ENCODE results near the gene KCNAB1. TPM values are rescaled to one million over a fixed set of nuclear protein-coding genes. Genes with fewer than 3 reads are reported as not detected.
"Not testable (repeated sequence)": the region's sequence is repeated elsewhere in the genome, so short reads cannot be mapped to it uniquely, and the experiment has no call there.

KCNAB1 gene
- total and polyA plus RNA-seq, 4 donors: 8.9 to 45.8 (median 17.8) TPM

DNA sequence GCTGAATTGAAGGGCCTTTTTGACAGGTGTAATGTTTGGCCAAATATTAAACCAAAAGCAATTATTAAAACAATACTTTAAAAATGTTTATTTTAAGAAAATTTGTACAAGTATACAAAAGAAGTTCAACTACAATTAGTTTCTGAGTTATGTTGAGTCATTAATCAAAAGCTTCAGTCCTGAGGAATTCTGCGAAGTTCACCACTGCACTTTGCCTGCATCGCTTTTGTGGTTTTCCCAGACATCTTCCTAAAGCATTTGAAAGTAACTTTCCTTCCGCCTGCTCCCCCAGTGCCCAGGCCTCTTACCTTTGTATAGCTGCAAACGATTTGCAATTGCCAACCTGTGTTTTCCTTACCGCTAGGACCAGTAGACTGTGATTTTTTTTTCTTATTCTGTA lies 69.5 kb downstream of the KCNAB1 start:
- H3K27ac ChIP-seq (ENCODE audit: low read depth in 1 of 2, low read length in 2 of 2): no peak overlapping the region
- no peaks in the 10 kb centered on the region for H3K4me1 ChIP-seq (ENCODE audit: control insufficient read depth in 1 of 2, insufficient read depth in 2 of 2, low read length in 2 of 2)
- no peaks in the 10 kb centered on the region for H3K9me3 ChIP-seq (ENCODE audit: control insufficient read depth, low read length)
- H3K27me3 ChIP-seq (ENCODE audit: control insufficient read depth in 1 of 2, insufficient read depth in 2 of 2, low read length in 1 of 2): no peaks in the 10 kb centered on the region
- H3K36me3 ChIP-seq (ENCODE audit: control insufficient read depth in 1 of 2, insufficient read depth in 2 of 2, low read length in 1 of 2): no peaks in the 10 kb centered on the region
- intact Hi-C loops (cut with DNase I): no loop called here
- no peak overlapping the region for H3K4me3 ChIP-seq (ENCODE audit: low read length in 2 of 2)
- no peak for ATAC-seq (ENCODE audit: low FRiP score)
- WGBS, 2 donors: 78 to 92% methylated on average over 5 of the region's 5 CpGs
- no peak for DNase-seq

GRCh38 chr3:156194945-156195344 lies 74.6 kb downstream of the KCNAB1 start:
- H3K36me3 ChIP-seq (ENCODE audit: control insufficient read depth in 1 of 2, insufficient read depth in 2 of 2, low read length in 1 of 2); H3K4me1 ChIP-seq (ENCODE audit: control insufficient read depth in 1 of 2, insufficient read depth in 2 of 2, low read length in 2 of 2); H3K9me3 ChIP-seq (ENCODE audit: control insufficient read depth, low read length); DNase-seq; intact Hi-C loops (cut with DNase I); H3K27me3 ChIP-seq (ENCODE audit: control insufficient read depth in 1 of 2, insufficient read depth in 2 of 2, low read length in 1 of 2); H3K4me3 ChIP-seq (ENCODE audit: low read length in 2 of 2); H3K27ac ChIP-seq (ENCODE audit: low read depth in 1 of 2, low read length in 2 of 2); ATAC-seq (ENCODE audit: low FRiP score): not testable (repeated sequence)
- 92 to 95% methylated on average over 2 of the region's 2 CpGs for WGBS, 2 donors

DNA sequence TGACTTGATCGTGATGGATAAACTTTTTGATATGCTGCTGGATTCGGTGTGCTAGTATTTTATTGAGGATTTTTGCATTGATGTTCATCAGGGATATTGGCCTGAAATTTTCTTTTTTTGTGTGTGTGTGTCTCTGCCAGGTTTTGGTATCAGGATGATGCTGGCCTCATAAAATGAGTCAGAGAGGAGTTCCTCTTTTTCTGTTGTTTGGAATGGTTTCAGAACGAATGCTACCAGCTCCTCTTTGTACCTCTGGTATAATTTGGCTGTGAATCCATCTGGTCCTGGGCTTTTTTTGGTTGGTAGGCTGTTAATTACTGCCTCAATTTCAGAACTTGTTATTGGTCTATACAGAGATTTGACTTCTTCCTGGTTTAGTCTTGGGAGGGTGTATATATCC lies 76.8 kb downstream of the KCNAB1 start:
- ATAC-seq (ENCODE audit: low FRiP score); H3K36me3 ChIP-seq (ENCODE audit: control insufficient read depth in 1 of 2, insufficient read depth in 2 of 2, low read length in 1 of 2); DNase-seq; H3K27me3 ChIP-seq (ENCODE audit: control insufficient read depth in 1 of 2, insufficient read depth in 2 of 2, low read length in 1 of 2); H3K4me3 ChIP-seq (ENCODE audit: low read length in 2 of 2); H3K9me3 ChIP-seq (ENCODE audit: control insufficient read depth, low read length); H3K4me1 ChIP-seq (ENCODE audit: control insufficient read depth in 1 of 2, insufficient read depth in 2 of 2, low read length in 2 of 2); H3K27ac ChIP-seq (ENCODE audit: low read depth in 1 of 2, low read length in 2 of 2); intact Hi-C loops (cut with DNase I): not testable (repeated sequence)
- WGBS, 2 donors: 90 to 96% methylated on average over 3 of the region's 3 CpGs

GRCh38 chr3:156201411-156202405 lies 81.3 kb downstream of the KCNAB1 start:
- DNase-seq (no peak), ATAC-seq (ENCODE audit: low FRiP score) (no peak)
- Histone ChIP-seq H3K9me3 (ENCODE audit: control insufficient read depth, low read length) (no peaks in the 10 kb centered on the region), H3K36me3 (ENCODE audit: control insufficient read depth in 1 of 2, insufficient read depth in 2 of 2, low read length in 1 of 2) (no peaks in the 10 kb centered on the region), H3K4me1 (ENCODE audit: control insufficient read depth in 1 of 2, insufficient read depth in 2 of 2, low read length in 2 of 2) (no peaks in the 10 kb centered on the region), H3K27ac (ENCODE audit: low read depth in 1 of 2, low read length in 2 of 2) (no peak overlapping the region), H3K27me3 (ENCODE audit: control insufficient read depth in 1 of 2, insufficient read depth in 2 of 2, low read length in 1 of 2) (no peaks in the 10 kb centered on the region), H3K4me3 (ENCODE audit: low read length in 2 of 2) (no peak overlapping the region)
- intact Hi-C loops (cut with DNase I): no loop called here
- WGBS, 2 donors: 96 to 97% methylated on average over 8 of the region's 8 CpGs

DNA sequence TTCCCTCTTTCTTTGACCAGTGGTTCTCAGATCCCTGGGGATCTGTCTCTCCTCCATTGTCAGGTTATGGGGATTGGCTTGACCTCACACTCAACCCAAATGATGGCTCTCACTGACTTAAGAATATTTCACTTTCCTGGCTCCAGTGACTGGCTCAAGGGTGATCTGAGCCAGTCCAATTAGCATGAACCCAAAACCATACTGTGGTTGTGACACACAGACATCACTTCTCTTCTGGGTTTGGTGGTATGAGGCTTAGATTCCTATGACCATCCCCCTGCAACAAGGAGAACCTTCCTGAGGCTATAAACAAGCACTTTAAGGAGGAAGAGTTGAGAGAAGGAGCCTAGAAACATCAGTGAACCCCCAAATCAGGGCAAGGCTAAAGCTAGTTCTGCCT lies 85.8 kb downstream of the KCNAB1 start:
- ATAC-seq (ENCODE audit: low FRiP score) (no peak), DNase-seq (no peak)
- intact Hi-C loops (cut with DNase I): no loop called here
- Histone ChIP-seq H3K27me3 (ENCODE audit: control insufficient read depth in 1 of 2, insufficient read depth in 2 of 2, low read length in 1 of 2) (no peaks in the 10 kb centered on the region), H3K9me3 (ENCODE audit: control insufficient read depth, low read length) (no peaks in the 10 kb centered on the region), H3K27ac (ENCODE audit: low read depth in 1 of 2, low read length in 2 of 2) (no peak overlapping the region), H3K4me3 (ENCODE audit: low read length in 2 of 2) (no peak overlapping the region), H3K36me3 (ENCODE audit: control insufficient read depth in 1 of 2, insufficient read depth in 2 of 2, low read length in 1 of 2) (no peaks in the 10 kb centered on the region), H3K4me1 (ENCODE audit: control insufficient read depth in 1 of 2, insufficient read depth in 2 of 2, low read length in 2 of 2) (peaks cover 6 to 13% of the 10 kb centered on the region in 2 donors)

DNA sequence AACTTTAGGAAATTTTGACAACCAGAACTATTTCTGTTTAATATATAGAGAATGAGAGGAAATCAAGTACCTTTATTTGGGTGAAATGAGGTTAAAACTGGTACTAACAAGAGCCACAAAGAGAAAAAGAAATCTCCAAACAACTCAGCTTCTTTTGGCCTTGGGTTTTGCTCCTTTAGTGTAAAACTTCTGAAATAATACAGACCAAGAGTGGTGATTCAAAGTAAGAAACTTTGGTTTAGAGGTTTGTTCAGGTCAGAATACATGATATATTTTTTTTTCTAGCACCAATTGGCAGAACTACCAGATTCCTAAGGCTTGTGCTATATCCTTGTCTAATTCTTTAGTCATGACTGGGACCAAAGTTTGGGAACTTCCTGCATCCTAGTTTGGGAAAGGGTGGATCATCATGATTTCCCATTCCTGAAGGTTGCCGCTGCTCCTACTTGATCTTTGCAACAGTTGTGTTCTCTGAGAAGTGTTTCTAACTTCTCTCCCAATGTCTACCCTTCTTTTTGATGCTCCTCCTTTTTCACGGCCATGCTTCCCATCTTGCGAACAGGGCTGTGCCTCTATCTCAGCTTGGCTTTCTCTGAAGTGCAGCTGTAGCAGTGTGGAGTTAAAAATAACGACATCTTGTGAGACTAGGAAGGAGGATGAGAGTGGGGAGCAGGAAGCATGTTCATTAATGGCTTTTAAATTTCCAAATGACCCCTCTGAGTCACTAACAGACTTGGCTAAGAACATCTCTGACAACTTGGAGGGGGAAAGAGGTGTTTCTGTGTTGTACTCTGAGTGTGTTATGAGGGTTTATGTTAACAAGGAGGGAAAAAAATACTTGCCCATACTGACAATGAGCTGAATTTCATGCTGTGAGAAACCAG lies 87.7 kb downstream of the KCNAB1 start:
- Histone ChIP-seq H3K9me3 (ENCODE audit: control insufficient read depth, low read length) (no peaks in the 10 kb centered on the region), H3K4me1 (ENCODE audit: control insufficient read depth in 1 of 2, insufficient read depth in 2 of 2, low read length in 2 of 2) (peaks cover 6 to 13% of the 10 kb centered on the region in 2 donors), H3K27me3 (ENCODE audit: control insufficient read depth in 1 of 2, insufficient read depth in 2 of 2, low read length in 1 of 2) (peaks cover 0 to 2% of the 10 kb centered on the region in 2 donors), H3K36me3 (ENCODE audit: control insufficient read depth in 1 of 2, insufficient read depth in 2 of 2, low read length in 1 of 2) (peaks cover 0 to 3% of the 10 kb centered on the region in 2 donors), H3K27ac (ENCODE audit: low read depth in 1 of 2, low read length in 2 of 2) (peak overlapping the region in 1 of 2 donors; percentile 55), H3K4me3 (ENCODE audit: low read length in 2 of 2) (no peak overlapping the region)
- intact Hi-C loops (cut with DNase I): no loop called here
- no peak for DNase-seq
- 34 to 55% methylated on average over 4 of the region's 4 CpGs for whole genome bisulfite sequencing, 2 donors
- ATAC-seq (ENCODE audit: low FRiP score): no peak

DNA sequence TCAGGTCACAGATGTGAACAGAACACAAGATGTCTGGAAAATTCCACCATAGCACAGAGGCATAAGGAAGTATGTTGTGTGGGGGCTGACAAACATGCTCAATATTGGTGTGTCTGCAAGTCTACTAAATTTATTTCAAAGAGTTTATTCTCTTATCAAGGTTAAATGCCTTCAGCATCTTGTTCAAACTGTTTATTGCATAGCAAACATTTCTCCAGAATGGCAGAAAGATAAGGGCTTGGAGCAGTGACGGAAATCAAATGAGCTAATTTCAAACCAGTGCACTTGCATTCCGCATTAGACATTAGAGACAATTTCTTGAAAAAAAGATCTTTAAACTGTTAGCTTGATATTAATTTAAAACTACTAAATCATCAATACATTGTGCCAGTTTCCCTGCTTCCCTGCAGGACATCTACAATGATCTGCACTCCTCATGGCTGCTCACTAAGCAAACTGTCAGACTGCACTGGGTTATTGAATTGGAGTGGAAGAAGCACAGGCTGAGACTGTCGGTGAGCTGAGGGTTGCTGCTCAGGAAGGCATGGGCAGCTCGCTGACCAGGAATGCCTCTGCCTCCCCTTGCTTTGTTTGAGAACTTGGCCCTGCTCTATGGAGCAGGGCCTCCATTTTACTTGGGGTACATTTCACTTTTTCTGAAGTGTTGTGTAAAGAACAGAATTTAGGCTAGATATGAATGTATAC lies 89.4 kb downstream of the KCNAB1 start:
- no peak for DNase-seq
- H3K27ac ChIP-seq (ENCODE audit: low read depth in 1 of 2, low read length in 2 of 2): no peak overlapping the region
- H3K4me1 ChIP-seq (ENCODE audit: control insufficient read depth in 1 of 2, insufficient read depth in 2 of 2, low read length in 2 of 2): peaks cover 6 to 13% of the 10 kb centered on the region in 2 donors
- H3K4me3 ChIP-seq (ENCODE audit: low read length in 2 of 2): no peak overlapping the region
- no peak for ATAC-seq (ENCODE audit: low FRiP score)
- no peaks in the 10 kb centered on the region for H3K9me3 ChIP-seq (ENCODE audit: control insufficient read depth, low read length)
- intact Hi-C loops (cut with DNase I): no loop called here
- 25 to 32% methylated on average over 4 of the region's 4 CpGs for WGBS, 2 donors
- peaks cover 0 to 3% of the 10 kb centered on the region in 2 donors for H3K36me3 ChIP-seq (ENCODE audit: control insufficient read depth in 1 of 2, insufficient read depth in 2 of 2, low read length in 1 of 2)
- H3K27me3 ChIP-seq (ENCODE audit: control insufficient read depth in 1 of 2, insufficient read depth in 2 of 2, low read length in 1 of 2): peaks cover 0 to 2% of the 10 kb centered on the region in 2 donors

DNA sequence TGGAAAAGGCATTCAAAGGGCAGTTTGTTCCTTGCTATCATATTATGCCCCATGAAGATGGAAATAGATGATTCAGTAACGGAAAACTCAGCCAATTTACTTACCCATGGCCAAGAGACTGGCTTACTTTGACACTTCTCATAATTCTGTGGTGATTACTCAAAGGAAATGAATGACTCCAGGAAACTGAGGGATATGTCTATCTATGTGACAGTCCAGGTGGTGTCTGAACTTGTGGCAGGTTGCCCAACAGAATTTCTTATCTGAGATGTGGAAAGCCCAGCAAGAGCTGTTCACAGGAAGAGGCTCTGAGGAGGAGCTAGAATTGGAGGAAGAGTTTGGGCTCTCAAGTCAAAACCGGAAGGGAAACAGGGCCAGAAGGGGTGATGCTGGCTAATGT lies 91.2 kb downstream of the KCNAB1 start:
- no peak for DNase-seq

More for the DNA sequence above, 91.2 kb downstream of the KCNAB1 start:
- no peak for ATAC-seq (ENCODE audit: low FRiP score)
- H3K9me3 ChIP-seq (ENCODE audit: control insufficient read depth, low read length): no peaks in the 10 kb centered on the region
- peaks cover 0 to 2% of the 10 kb centered on the region in 2 donors for H3K27me3 ChIP-seq (ENCODE audit: control insufficient read depth in 1 of 2, insufficient read depth in 2 of 2, low read length in 1 of 2)
- H3K4me3 ChIP-seq (ENCODE audit: low read length in 2 of 2): no peak overlapping the region
- H3K36me3 ChIP-seq (ENCODE audit: control insufficient read depth in 1 of 2, insufficient read depth in 2 of 2, low read length in 1 of 2): peaks cover 0 to 3% of the 10 kb centered on the region in 2 donors
- no peak overlapping the region for H3K27ac ChIP-seq (ENCODE audit: low read depth in 1 of 2, low read length in 2 of 2)
- WGBS, 2 donors: 63 to 68% methylated on average over 2 of the region's 2 CpGs
- peaks cover 9 to 13% of the 10 kb centered on the region in 2 donors for H3K4me1 ChIP-seq (ENCODE audit: control insufficient read depth in 1 of 2, insufficient read depth in 2 of 2, low read length in 2 of 2)
- intact Hi-C loops (cut with DNase I): no loop called here

All from aorta (tissue), 5 donors.